Stomach smooth muscle (tissue), 2 donors: ENCODE results near the gene CLECL1.
A peak's percentile ranks its signal among the peaks of the same experiment; 100 is the strongest.
"Not testable (repeated sequence)": the region's sequence is repeated elsewhere in the genome, so short reads cannot be mapped to it uniquely, and the experiment has no call there.

Experiments
- H3K27ac ChIP-seq: one replicate; pipeline ENCODE4 v1.7.0; 2013; ENCODE audit warnings: mild to moderate bottlenecking, low read length, inconsistent platforms
- H3K27me3 ChIP-seq, 2 donors: one replicate each; pipeline ENCODE4 v1.7.0; 2013; ENCODE audit warnings: low read length in 2 of 2; ENCODE audit not compliant: insufficient read depth in 2 of 2, control insufficient read depth in 1 of 2
- H3K36me3 ChIP-seq, 2 donors: one replicate each; pipeline ENCODE4 v1.7.0; 2013; ENCODE audit warnings: low read length in 2 of 2; ENCODE audit not compliant: control insufficient read depth in 2 of 2, insufficient read depth in 2 of 2
- H3K4me1 ChIP-seq: one replicate; pipeline ENCODE4 v1.7.0; 2013; ENCODE audit warnings: low read length; ENCODE audit not compliant: control insufficient read depth, insufficient read depth
- H3K4me3 ChIP-seq, 2 donors: one replicate each; pipeline ENCODE4 v1.7.0; 2013; ENCODE audit warnings: low read length in 2 of 2
- H3K9ac ChIP-seq, 2 donors: one replicate each; pipeline ENCODE4 v1.7.0; 2013; ENCODE audit warnings: low read length in 2 of 2, mild to moderate bottlenecking in 1 of 2
- H3K9me3 ChIP-seq, 2 donors: one replicate each; pipeline ENCODE4 v1.7.0; 2013; ENCODE audit warnings: low read length in 2 of 2; ENCODE audit not compliant: control insufficient read depth in 2 of 2
- donor health status: healthy.
- donor health status: Pancreatic carcinoma.

CLECL1 gene

GRCh38 chr12:9751204-9752144 lies 18.6 kb upstream of the CLECL1 start:
- Histone ChIP-seq H3K4me3 (no peak overlapping the region), H3K9ac (no peak overlapping the region)

GRCh38 chr12:9750276-9751203 lies 17.6 kb upstream of the CLECL1 start:
- H3K4me3 ChIP-seq: peak overlapping the region; percentile 35 to 38
- no peak overlapping the region for H3K27ac ChIP-seq

More at GRCh38 chr12:9751204-9752144, 18.6 kb upstream of the CLECL1 start:
- no peak overlapping the region for H3K27ac ChIP-seq
- no peaks in the 10 kb centered on the region for H3K27me3 ChIP-seq
- no peaks in the 10 kb centered on the region for H3K36me3 ChIP-seq
- no peaks in the 10 kb centered on the region for H3K4me1 ChIP-seq
- no peaks in the 10 kb centered on the region for H3K9me3 ChIP-seq

GRCh38 chr12:9749640-9750039 lies 16.7 kb upstream of the CLECL1 start:
- Histone ChIP-seq H3K27me3 (no peaks in the 10 kb centered on the region), H3K27ac (no peak overlapping the region), H3K9ac (no peak overlapping the region), H3K4me3 (no peak overlapping the region), H3K9me3 (no peaks in the 10 kb centered on the region), H3K4me1 (no peaks in the 10 kb centered on the region), H3K36me3 (no peaks in the 10 kb centered on the region)

More at GRCh38 chr12:9750276-9751203, 17.6 kb upstream of the CLECL1 start:
- no peaks in the 10 kb centered on the region for H3K36me3 ChIP-seq
- no peaks in the 10 kb centered on the region for H3K4me1 ChIP-seq
- H3K9ac ChIP-seq: no peak overlapping the region
- no peaks in the 10 kb centered on the region for H3K27me3 ChIP-seq
- no peaks in the 10 kb centered on the region for H3K9me3 ChIP-seq

- no peak overlapping the region for H3K27ac ChIP-seq
- H3K4me3 ChIP-seq: no peak overlapping the region
- no peaks in the 10 kb centered on the region for H3K4me1 ChIP-seq
- H3K27me3 ChIP-seq: no peaks in the 10 kb centered on the region
- no peaks in the 10 kb centered on the region for H3K36me3 ChIP-seq
- no peaks in the 10 kb centered on the region for H3K9me3 ChIP-seq
- H3K9ac ChIP-seq: no peak overlapping the region
Measured at GRCh38 chr12:9745199-9745598, 12.3 kb upstream of the CLECL1 start.

- H3K9me3 ChIP-seq: no peaks in the 10 kb centered on the region
- no peak overlapping the region for H3K9ac ChIP-seq
- H3K27me3 ChIP-seq: no peaks in the 10 kb centered on the region
- H3K4me1 ChIP-seq: no peaks in the 10 kb centered on the region
- H3K36me3 ChIP-seq: no peaks in the 10 kb centered on the region
- H3K4me3 ChIP-seq: no peak overlapping the region
- H3K27ac ChIP-seq: no peak overlapping the region
Measured at GRCh38 chr12:9742661-9743060, 9.8 kb upstream of the CLECL1 start.

GRCh38 chr12:9741726-9742125 lies 8.8 kb upstream of the CLECL1 start:
- Histone ChIP-seq H3K36me3 (no peaks in the 10 kb centered on the region), H3K4me3 (no peak overlapping the region), H3K27ac (no peak overlapping the region), H3K4me1 (no peaks in the 10 kb centered on the region), H3K9ac (no peak overlapping the region), H3K9me3 (no peaks in the 10 kb centered on the region), H3K27me3 (no peaks in the 10 kb centered on the region)

GRCh38 chr12:9740106-9740750 lies 7.3 kb upstream of the CLECL1 start:
- H3K36me3 ChIP-seq: no peaks in the 10 kb centered on the region
- H3K27me3 ChIP-seq: no peaks in the 10 kb centered on the region
- no peaks in the 10 kb centered on the region for H3K9me3 ChIP-seq
- H3K27ac ChIP-seq: no peak overlapping the region
- peak overlapping the region in 1 of 2 donors; percentile 50 for H3K4me3 ChIP-seq
- no peak overlapping the region for H3K9ac ChIP-seq
- no peaks in the 10 kb centered on the region for H3K4me1 ChIP-seq

GRCh38 chr12:9739404-9740105 lies 6.7 kb upstream of the CLECL1 start:
- peak overlapping the region in 1 of 2 donors; percentile 50 for H3K4me3 ChIP-seq
- not testable (repeated sequence) for H3K27ac ChIP-seq

GRCh38 chr12:9738905-9739304 lies 6.0 kb upstream of the CLECL1 start:
- H3K9me3 ChIP-seq, H3K36me3 ChIP-seq, H3K27ac ChIP-seq, H3K4me3 ChIP-seq, H3K4me1 ChIP-seq, H3K9ac ChIP-seq, H3K27me3 ChIP-seq: not testable (repeated sequence)

More at GRCh38 chr12:9739404-9740105, 6.7 kb upstream of the CLECL1 start:
- not testable (repeated sequence) for H3K9me3 ChIP-seq, H3K36me3 ChIP-seq, H3K4me1 ChIP-seq, H3K9ac ChIP-seq, H3K27me3 ChIP-seq
